ENCODE measurements around the gene SIGLEC7. TPM values are rescaled to one million over a fixed set of nuclear protein-coding genes. Genes with fewer than 3 reads are reported as not detected.
"Not testable (repeated sequence)": the region's sequence is repeated elsewhere in the genome, so short reads cannot be mapped to it uniquely, and the experiment has no call there.

SIGLEC7 gene
- total RNA-seq, 6 experiments from 2014 or later = 2.4 to 7.3 (median 3.9) TPM

GRCh38 chr19:51166846-51167490, 24.9 kb downstream of the SIGLEC7 start:
- intact Hi-C loops (cut with DNase I) = no loop called here
- Histone ChIP-seq H3K36me3 (no peaks in the 10 kb centered on the region), H3K4me1 (no peaks in the 10 kb centered on the region), H3K4me3 (no peak overlapping the region), H3K27ac (no peak overlapping the region), H3K27me3 (no peaks in the 10 kb centered on the region), H3K9me3 (no peaks in the 10 kb centered on the region)
- DNase-seq = peak in 1 of 3 donors; percentile 37
- 14% methylated on average over 5 of the region's 9 CpGs for WGBS (ENCODE audit: insufficient coverage, low coverage, low lambda C conversion rate, missing lambda C conversion rate)
- no peak for TF ChIP-seq POLR2A (IDR thresholded peaks at IDR 0.05)
- TF ChIP-seq, protein P1, sequence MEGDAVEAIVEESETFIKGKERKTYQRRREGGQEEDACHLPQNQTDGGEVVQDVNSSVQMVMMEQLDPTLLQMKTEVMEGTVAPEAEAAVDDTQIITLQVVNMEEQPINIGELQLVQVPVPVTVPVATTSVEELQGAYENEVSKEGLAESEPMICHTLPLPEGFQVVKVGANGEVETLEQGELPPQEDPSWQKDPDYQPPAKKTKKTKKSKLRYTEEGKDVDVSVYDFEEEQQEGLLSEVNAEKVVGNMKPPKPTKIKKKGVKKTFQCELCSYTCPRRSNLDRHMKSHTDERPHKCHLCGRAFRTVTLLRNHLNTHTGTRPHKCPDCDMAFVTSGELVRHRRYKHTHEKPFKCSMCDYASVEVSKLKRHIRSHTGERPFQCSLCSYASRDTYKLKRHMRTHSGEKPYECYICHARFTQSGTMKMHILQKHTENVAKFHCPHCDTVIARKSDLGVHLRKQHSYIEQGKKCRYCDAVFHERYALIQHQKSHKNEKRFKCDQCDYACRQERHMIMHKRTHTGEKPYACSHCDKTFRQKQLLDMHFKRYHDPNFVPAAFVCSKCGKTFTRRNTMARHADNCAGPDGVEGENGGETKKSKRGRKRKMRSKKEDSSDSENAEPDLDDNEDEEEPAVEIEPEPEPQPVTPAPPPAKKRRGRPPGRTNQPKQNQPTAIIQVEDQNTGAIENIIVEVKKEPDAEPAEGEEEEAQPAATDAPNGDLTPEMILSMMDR (IDR thresholded peaks at IDR 0.05) = no peak
- ATAC-seq = peak; percentile 63 to 79 (median 72)

DNA sequence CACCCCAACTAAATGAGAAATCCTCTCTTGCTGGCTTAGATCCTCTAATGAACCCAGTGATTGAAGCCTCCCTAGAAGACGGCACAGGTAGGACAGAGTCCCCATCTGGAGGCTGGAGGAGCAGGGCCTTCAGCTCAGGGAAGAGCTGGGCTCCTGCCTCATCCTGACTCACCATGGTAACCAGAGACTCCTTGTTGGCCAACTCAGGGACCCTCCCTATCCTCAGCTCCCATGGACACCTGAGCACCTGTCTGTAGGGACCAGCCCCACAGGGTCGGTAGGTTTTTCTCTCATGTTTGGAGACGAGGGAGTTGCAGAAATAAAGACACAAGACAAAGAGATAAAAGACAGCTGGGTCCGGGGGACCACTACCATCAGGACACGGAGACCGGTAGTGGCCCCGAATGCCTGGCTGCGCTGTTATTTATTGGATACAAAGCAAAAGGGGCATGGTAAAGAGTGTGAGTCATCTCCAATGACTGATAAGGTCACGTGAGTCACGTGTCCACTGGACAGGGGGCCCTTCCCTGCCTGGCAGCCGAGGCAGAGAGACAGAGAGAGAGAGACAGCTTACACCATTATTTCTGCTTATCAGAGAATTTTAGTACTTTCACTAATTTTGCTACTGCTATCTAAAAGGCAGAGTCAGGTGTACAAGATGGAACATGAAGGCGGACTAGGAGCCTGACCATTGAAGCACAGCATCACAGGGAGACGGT, 26.6 kb downstream of the SIGLEC7 start:
- 54% methylated on average over 10 of the region's 13 CpGs for WGBS (ENCODE audit: insufficient coverage, low coverage, low lambda C conversion rate, missing lambda C conversion rate)
- TF ChIP-seq, protein P1 (IDR thresholded peaks at IDR 0.05) = no peak
- no peak for TF ChIP-seq POLR2A (IDR thresholded peaks at IDR 0.05)
- DNase-seq (no peak), ATAC-seq (peak in 1 of 4 donors; percentile 23)
- no peaks in the 10 kb centered on the region for H3K9me3 ChIP-seq
- no peaks in the 10 kb centered on the region for H3K4me1 ChIP-seq
- no peak overlapping the region for H3K4me3 ChIP-seq
- intact Hi-C loops (cut with DNase I) = no loop called here
- no peaks in the 10 kb centered on the region for H3K36me3 ChIP-seq
- no peak overlapping the region for H3K27ac ChIP-seq
- H3K27me3 ChIP-seq = no peaks in the 10 kb centered on the region

GRCh38 chr19:51169283-51169918, 27.3 kb downstream of the SIGLEC7 start:
- H3K27me3 ChIP-seq; H3K27ac ChIP-seq; ATAC-seq; H3K9me3 ChIP-seq; H3K36me3 ChIP-seq; intact Hi-C loops (cut with DNase I); H3K4me1 ChIP-seq; H3K4me3 ChIP-seq: not testable (repeated sequence)
- TF ChIP-seq, protein P1 (IDR thresholded peaks at IDR 0.05) = peak; percentile 68 to 92 (median 90)
- peak; percentile 70 to 73 (median 72) for DNase-seq
- 13% methylated on average over 8 of the region's 11 CpGs for WGBS (ENCODE audit: insufficient coverage, low coverage, low lambda C conversion rate, missing lambda C conversion rate)

- ATAC-seq = no peak
- Histone ChIP-seq H3K4me1 (no peaks in the 10 kb centered on the region), H3K36me3 (no peaks in the 10 kb centered on the region), H3K9me3 (no peaks in the 10 kb centered on the region), H3K4me3 (no peak overlapping the region), H3K27me3 (no peaks in the 10 kb centered on the region), H3K27ac (no peak overlapping the region)
- TF ChIP-seq POLR2A (IDR thresholded peaks at IDR 0.05) = no peak
- TF ChIP-seq, protein P1 (IDR thresholded peaks at IDR 0.05) = no peak
- 100% methylated on average over 1 of the region's 2 CpGs for WGBS (ENCODE audit: insufficient coverage, low coverage, low lambda C conversion rate, missing lambda C conversion rate)
- intact Hi-C loops (cut with DNase I) = no loop called here
- DNase-seq = no peak
Measured at GRCh38 chr19:51172223-51172622, 30.1 kb downstream of the SIGLEC7 start.
